Heart right ventricle (tissue), 16 donors: ENCODE data around the gene MAPRE2. TPM values are rescaled to one million over a fixed set of nuclear protein-coding genes. Genes with fewer than 3 reads are reported as not detected.

Experiments used
- ATAC-seq, 8 donors: fragments of 200-7000 bp; cut with Tn5 transposase; one replicate each; pipeline ENCODE4 v1.9.1; 2020; ENCODE audit warnings: mild to moderate bottlenecking in 8 of 8, moderate library complexity in 8 of 8, moderate number of reproducible peaks in 1 of 8
- DNase-seq, 2 donors: peaks; one replicate each; pipeline ENCODE4 v3.0.0-alpha.2; 2020
- H3K27ac ChIP-seq, 10 donors: fragments of 200-600 bp; sonication (generic) in 2 of 10; one replicate each; pipeline versions ENCODE4 v1.5.0 to v1.8.0; 2020 to 2022; ENCODE audit warnings: mild to moderate bottlenecking in 3 of 10
- H3K27me3 ChIP-seq, 7 donors: fragments of 200-600 bp; one replicate each; pipeline ENCODE4 v1.8.0; 2021 to 2022; ENCODE audit warnings: mild to moderate bottlenecking in 2 of 7
- H3K36me3 ChIP-seq, 9 donors: fragments of 200-600 bp; sonication (generic) in 1 of 9; one replicate each; pipeline versions ENCODE4 v1.5.0 to v1.8.0; 2020 to 2022; ENCODE audit warnings: mild to moderate bottlenecking in 2 of 9
- H3K4me1 ChIP-seq, 9 donors: fragments of 200-600 bp; sonication (generic) in 1 of 9; one replicate each; pipeline versions ENCODE4 v1.5.0 to v1.8.0; 2020 to 2022; ENCODE audit warnings: mild to moderate bottlenecking in 4 of 9
- H3K4me3 ChIP-seq, 10 donors: fragments of 200-600 bp; sonication (generic) in 2 of 10; one replicate each; pipeline versions ENCODE4 v1.5.0 to v1.8.0; 2020 to 2022; ENCODE audit warnings: mild to moderate bottlenecking in 7 of 10, moderate library complexity in 2 of 10
- H3K9me3 ChIP-seq, 11 donors: fragments of 200-600 bp in 10 of 11; sonication (generic) in 2 of 11; one replicate each; pipeline versions ENCODE4 v1.5.0 to v1.8.0; 2013 to 2022; ENCODE audit warnings: mild to moderate bottlenecking in 2 of 11, control low read depth in 1 of 11, moderate library complexity in 1 of 11
- CTCF ChIP-seq, 9 donors: fragments of 200-600 bp; sonication (generic) in 2 of 9; IDR thresholded peaks; one replicate each; pipeline versions ENCODE4 v1.5.0 to v1.8.0; 2021 to 2022; ENCODE audit warnings: antibody characterized with exemption in 9 of 9, mild to moderate bottlenecking in 5 of 9, moderate library complexity in 1 of 9
- WGBS, 2 donors: extraction: QIAGEN DNeasy Blood & Tissue Kit; methylation state at CpG; one replicate each; pipeline ENCODE4 v1.1.7; 2013; ENCODE audit warnings: inconsistent platforms in 1 of 2; 5-methylcytosine and 5-hydroxymethylcytosine counted together
- intact Hi-C, 10 donors: fragments of 100-400 bp; cut with DNase I; formaldehyde crosslinking; loops; one replicate each; pipeline versions ENCODE4 v1.11.1 to v1.14.2; 2022
- polyA plus RNA-seq, 2 donors: library from polyadenylated mRNA; stranded (reverse); fragments of 200-250 nt; gene quantifications; one replicate each; pipeline ENCODE4 v1.2.3, GENCODE V29; 2013
- total RNA-seq, 10 donors: library from RNA; stranded (reverse); fragmentation: NEBNext Ultra II Directional in 3 of 10; extraction: Animal tissue kit (Norgen Biotek cat#: 25700) in 3 of 10; gene quantifications; one replicate each; pipeline versions ENCODE4 v1.2.1 to v1.2.4, GENCODE V29; 2021 to 2023
- donor health status: Arrhythmogenic right ventricular cardiomyopathy.
- donor health status: ischemic (EF 13 %, LVEDD 7.1; RV severe dilation, severe dysfunction).
- donor health status: healthy with polysubstance abuse.
- donor health status: DM: no; HTN: yes; CAD: no.
- donor health status: DM: no; HTN: no; CAD: no.
- donor health status: ischemic (EF 25% LVEDD 6.9; RV normal size, moderate dysfunction).
- donor health status: ischemic (EF 25% LVEDD 5.7; RV mildly dilated, moderate dysfunction).
- donor health status: healthy.
- donor health status: DM: yes; HTN: yes; CAD: no.
- donor health status: Ischemic cardiomyopathy.
- donor health status: ischemic (EF 35%, LVEDD 5.7; RV mildly dilated, moderate dysfunction).
- donor health status: nonischemic (EF 11% LVEDD 7.7; RV severe dilation, severe dysfunction).
- donor health status: DM: yes; HTN: yes; CAD: no.
- donor health status: PGD.
- donor health status: ischemic (EF 29% LVEDD 5.4; RV normal size, mild dysfunction).
- donor health status: nonischemic (EF 23%, LVEDD 6.1; RV moderate dilation, normal function).

The MAPRE2 gene
- total and polyA plus RNA-seq, 12 donors, result 31.7 to 211 (median 130) TPM

- no peak overlapping the region for H3K4me3 ChIP-seq
- DNase-seq, result no peak
- WGBS, 2 donors, result 93 to 97% methylated on average over 3 of the region's 3 CpGs
- ATAC-seq, result no peak
- intact Hi-C loops, result no loop called here
- H3K4me1 ChIP-seq, result peaks cover 0 to 25% (median 0%) of the 10 kb centered on the region in 9 donors
- TF ChIP-seq CTCF (IDR thresholded peaks at IDR 0.05), result no peak
- H3K27ac ChIP-seq, result no peak overlapping the region
- H3K36me3 ChIP-seq, result no peaks in the 10 kb centered on the region
- peaks cover 0 to 12% (median 0%) of the 10 kb centered on the region in 11 donors for H3K9me3 ChIP-seq
- H3K27me3 ChIP-seq, result no peaks in the 10 kb centered on the region
These were observed 135.7 kb downstream of the MAPRE2 start for GRCh38 chr18:35176925-35177324.

- ATAC-seq (no peak), DNase-seq (no peak)
- no peaks in the 10 kb centered on the region for H3K27me3 ChIP-seq
- no peak overlapping the region for H3K4me3 ChIP-seq
- no peaks in the 10 kb centered on the region for H3K36me3 ChIP-seq
- peaks cover 0 to 22% (median 0%) of the 10 kb centered on the region in 9 donors for H3K4me1 ChIP-seq
- TF ChIP-seq CTCF (IDR thresholded peaks at IDR 0.05), result no peak
- no peak overlapping the region for H3K27ac ChIP-seq
- intact Hi-C loops, result no loop called here
- H3K9me3 ChIP-seq, result peaks cover 0 to 12% (median 0%) of the 10 kb centered on the region in 11 donors
- WGBS, 2 donors, result 82 to 90% methylated on average over 3 of the region's 3 CpGs
These were observed 137.0 kb downstream of the MAPRE2 start for GRCh38 chr18:35178260-35178659.

GRCh38 chr18:35179906-35180305 lies 138.7 kb downstream of the MAPRE2 start:
- TF ChIP-seq CTCF (IDR thresholded peaks at IDR 0.05), result no peak
- ATAC-seq, result no peak
- intact Hi-C loops, result no loop called here
- Histone ChIP-seq H3K4me3 (no peak overlapping the region), H3K27me3 (no peaks in the 10 kb centered on the region), H3K27ac (no peak overlapping the region), H3K9me3 (peaks cover 0 to 12% (median 0%) of the 10 kb centered on the region in 11 donors), H3K36me3 (no peaks in the 10 kb centered on the region), H3K4me1 (peaks cover 0 to 8% (median 0%) of the 10 kb centered on the region in 9 donors)
- no peak for DNase-seq
- WGBS, 2 donors, result 97 to 98% methylated on average over 4 of the region's 4 CpGs

GRCh38 chr18:35180455-35180854 lies 139.2 kb downstream of the MAPRE2 start:
- peaks cover 0 to 8% (median 0%) of the 10 kb centered on the region in 9 donors for H3K4me1 ChIP-seq
- intact Hi-C loops, result no loop called here
- no peaks in the 10 kb centered on the region for H3K36me3 ChIP-seq
- no peak for ATAC-seq
- WGBS, 2 donors, result 45 to 53% methylated on average over 1 of the region's 1 CpG
- TF ChIP-seq CTCF (IDR thresholded peaks at IDR 0.05), result no peak
- DNase-seq, result no peak
- H3K9me3 ChIP-seq, result peaks cover 0 to 12% (median 0%) of the 10 kb centered on the region in 11 donors
- no peaks in the 10 kb centered on the region for H3K27me3 ChIP-seq
- H3K27ac ChIP-seq, result no peak overlapping the region
- no peak overlapping the region for H3K4me3 ChIP-seq
